Measurements from ENCODE around the gene CBARP. TPM values are rescaled to one million over a fixed set of nuclear protein-coding genes. Genes with fewer than 3 reads are reported as not detected.
A peak's percentile ranks its signal among the peaks of the same experiment; 100 is the strongest.

The CBARP gene
- total and polyA plus RNA-seq, 2 of the 13 experiments (the other 11 are each of a cell fraction or from before 2014, with no cell fraction given): 1.2 to 1.4 TPM

GRCh38 chr19:1239796-1240737 lies 2.3 kb upstream of the CBARP start (continued):
- TF ChIP-seq ZNF142 (CRISPR knock-in tag; IDR thresholded peaks at IDR 0.05) (no peak), CSRNP2 (CRISPR knock-in tag; conservative IDR thresholded peaks at IDR 0.05; ENCODE audit: low read depth) (no peak), ETS1 (CRISPR knock-in tag; IDR thresholded peaks at IDR 0.05) (no peak), RAD51 (IDR thresholded peaks at IDR 0.05; ENCODE audit: borderline replicate concordance) (no peak), FOXP4 (CRISPR knock-in tag; IDR thresholded peaks at IDR 0.05) (no peak), ARHGAP35 (CRISPR knock-in tag; IDR thresholded peaks at IDR 0.05; ENCODE audit: borderline replicate concordance) (no peak), STAT6 (CRISPR knock-in tag; IDR thresholded peaks at IDR 0.05; ENCODE audit: borderline replicate concordance) (no peak), FOXK1 (CRISPR knock-in tag; IDR thresholded peaks at IDR 0.05; ENCODE audit: borderline replicate concordance, low read depth) (no peak), HNRNPL (IDR thresholded peaks at IDR 0.05; ENCODE audit: low read depth, low read length) (0 out of 2 replicates have a peak, but pooled peaks have one; percentile 29), ZSCAN5A (CRISPR knock-in tag; IDR thresholded peaks at IDR 0.05; ENCODE audit: borderline replicate concordance) (no peak)
